ENCODE measurements around the gene DPM1. TPM values are rescaled to one million over a fixed set of nuclear protein-coding genes. Genes with fewer than 3 reads are reported as not detected.

DPM1 gene
- total RNA-seq, 4 donors from 2014 or later, result 48.8 to 83.1 (median 60.2) TPM

GRCh38 chr20:50933589-50933988 lies 24.7 kb downstream of the DPM1 start:
- no peak for DNase-seq
- no peaks in the 10 kb centered on the region for H3K27me3 ChIP-seq
- H3K4me1 ChIP-seq, result peaks cover 12 to 13% of the 10 kb centered on the region in 2 donors
- WGBS, 2 donors, result 88 to 95% methylated on average over 1 of the region's 1 CpG
- no peaks in the 10 kb centered on the region for H3K9me3 ChIP-seq
- H3K27ac ChIP-seq, result no peak overlapping the region
- no peak for TF ChIP-seq CTCF (IDR thresholded peaks at IDR 0.05)
- no peak for TF ChIP-seq POLR2A (IDR thresholded peaks at IDR 0.05)
- peaks cover 12 to 17% of the 10 kb centered on the region in 2 donors for H3K36me3 ChIP-seq
- intact Hi-C loops (cut with DNase I), result loop anchor here (2.0 kb wide), 1 partner anchor 25 kb away; the partner anchor contains the start of genes DPM1 and MOCS3
- no peak overlapping the region for H3K4me3 ChIP-seq (replicated peaks in 1 of 3)

- Histone ChIP-seq H3K27ac (no peak overlapping the region), H3K36me3 (peaks cover 7 to 14% of the 10 kb centered on the region in 2 donors), H3K4me1 (peaks cover 18 to 20% of the 10 kb centered on the region in 2 donors), H3K27me3 (no peaks in the 10 kb centered on the region), H3K4me3 (replicated peaks in 1 of 3) (no peak overlapping the region), H3K9me3 (no peaks in the 10 kb centered on the region)
- no peak for TF ChIP-seq POLR2A (IDR thresholded peaks at IDR 0.05)
- no peak for TF ChIP-seq CTCF (IDR thresholded peaks at IDR 0.05)
- 72 to 79% methylated on average over 1 of the region's 1 CpG for WGBS, 2 donors
- intact Hi-C loops (cut with DNase I), result loop anchor here (2.0 kb wide), 1 partner anchor 26 kb away; the partner anchor contains the start of genes DPM1 and MOCS3
- DNase-seq, result no peak
Observed at GRCh38 chr20:50932691-50933280, 25.5 kb downstream of the DPM1 start.

GRCh38 chr20:50932016-50932485 lies 26.3 kb downstream of the DPM1 start:
- Histone ChIP-seq H3K27me3 (no peaks in the 10 kb centered on the region), H3K4me1 (peaks cover 20% of the 10 kb centered on the region in 2 donors), H3K27ac (peak overlapping the region; percentile 97 to 99 (median 97)), H3K36me3 (peaks cover 7 to 14% of the 10 kb centered on the region in 2 donors), H3K9me3 (no peaks in the 10 kb centered on the region), H3K4me3 (replicated peaks in 1 of 3) (peak overlapping the region in 1 of 3 donors; percentile 45)
- WGBS, 2 donors, result 43 to 59% methylated on average over 5 of the region's 6 CpGs
- DNase-seq, result no peak
- TF ChIP-seq POLR2A (IDR thresholded peaks at IDR 0.05) (no peak), CTCF (IDR thresholded peaks at IDR 0.05) (no peak)
- intact Hi-C loops (cut with DNase I), result loop anchor here (2.0 kb wide), 1 partner anchor 27 kb away; the partner anchor contains the start of genes DPM1 and MOCS3

- TF ChIP-seq POLR2A (IDR thresholded peaks at IDR 0.05) (peak in 1 of 2 donors; percentile 84), CTCF (IDR thresholded peaks at IDR 0.05) (peak; percentile 35 to 77 (median 62))
- H3K27me3 ChIP-seq, result no peaks in the 10 kb centered on the region
- peak; percentile 90 to 91 for DNase-seq
- no peaks in the 10 kb centered on the region for H3K9me3 ChIP-seq
- intact Hi-C loops (cut with DNase I), result loop anchor here (2.0 kb wide), 1 partner anchor 27 kb away; the partner anchor contains the start of genes DPM1 and MOCS3
- H3K4me1 ChIP-seq, result peaks cover 20% of the 10 kb centered on the region in 2 donors
- H3K27ac ChIP-seq, result peak within 1 kb of the TSS; percentile 97 to 99 (median 97)
- 0 to 9% methylated on average over 9 to 21 of the region's 58 CpGs for WGBS, 2 donors
- peaks cover 7 to 14% of the 10 kb centered on the region in 2 donors for H3K36me3 ChIP-seq
- H3K4me3 ChIP-seq (replicated peaks in 1 of 3), result peak within 1 kb of the TSS in 2 of 3 donors; percentile 84 to 85
Observed at GRCh38 chr20:50931306-50932015, 26.9 kb downstream of the DPM1 start, which contains the start of gene ADNP. ADNP (minus strand) TSS chr20:50931437; CDS start chr20:50903996, 27,441 bp downstream.

All from thyroid gland (tissue), 4 donors.